Measurements from ENCODE around the gene DTNB.

- no peak for TF ChIP-seq MXI1 (IDR thresholded peaks at IDR 0.05; ENCODE audit: borderline replicate concordance, low read depth, low read length)
- no peak for TF ChIP-seq POLR2A (IDR thresholded peaks at IDR 0.05; ENCODE audit: low read depth, low read length)
- TF ChIP-seq, protein P1, sequence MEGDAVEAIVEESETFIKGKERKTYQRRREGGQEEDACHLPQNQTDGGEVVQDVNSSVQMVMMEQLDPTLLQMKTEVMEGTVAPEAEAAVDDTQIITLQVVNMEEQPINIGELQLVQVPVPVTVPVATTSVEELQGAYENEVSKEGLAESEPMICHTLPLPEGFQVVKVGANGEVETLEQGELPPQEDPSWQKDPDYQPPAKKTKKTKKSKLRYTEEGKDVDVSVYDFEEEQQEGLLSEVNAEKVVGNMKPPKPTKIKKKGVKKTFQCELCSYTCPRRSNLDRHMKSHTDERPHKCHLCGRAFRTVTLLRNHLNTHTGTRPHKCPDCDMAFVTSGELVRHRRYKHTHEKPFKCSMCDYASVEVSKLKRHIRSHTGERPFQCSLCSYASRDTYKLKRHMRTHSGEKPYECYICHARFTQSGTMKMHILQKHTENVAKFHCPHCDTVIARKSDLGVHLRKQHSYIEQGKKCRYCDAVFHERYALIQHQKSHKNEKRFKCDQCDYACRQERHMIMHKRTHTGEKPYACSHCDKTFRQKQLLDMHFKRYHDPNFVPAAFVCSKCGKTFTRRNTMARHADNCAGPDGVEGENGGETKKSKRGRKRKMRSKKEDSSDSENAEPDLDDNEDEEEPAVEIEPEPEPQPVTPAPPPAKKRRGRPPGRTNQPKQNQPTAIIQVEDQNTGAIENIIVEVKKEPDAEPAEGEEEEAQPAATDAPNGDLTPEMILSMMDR (conservative IDR thresholded peaks at IDR 0.05; ENCODE audit: low read depth, low read length), result no peak
- TF ChIP-seq, protein P2, sequence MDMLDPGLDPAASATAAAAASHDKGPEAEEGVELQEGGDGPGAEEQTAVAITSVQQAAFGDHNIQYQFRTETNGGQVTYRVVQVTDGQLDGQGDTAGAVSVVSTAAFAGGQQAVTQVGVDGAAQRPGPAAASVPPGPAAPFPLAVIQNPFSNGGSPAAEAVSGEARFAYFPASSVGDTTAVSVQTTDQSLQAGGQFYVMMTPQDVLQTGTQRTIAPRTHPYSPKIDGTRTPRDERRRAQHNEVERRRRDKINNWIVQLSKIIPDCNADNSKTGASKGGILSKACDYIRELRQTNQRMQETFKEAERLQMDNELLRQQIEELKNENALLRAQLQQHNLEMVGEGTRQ (IDR thresholded peaks at IDR 0.05; ENCODE audit: low read depth, low read length), result no peak
Observed at GRCh38 chr2:25489631-25490030, 183.7 kb downstream of the DTNB start.
